H1 (cell line): ENCODE measurements around the gene KCNG3. TPM values are rescaled to one million over a fixed set of nuclear protein-coding genes. Genes with fewer than 3 reads are reported as not detected.

Source experiments
- GTF2F1 ChIP-seq: IDR thresholded peaks from 2 replicates; pipeline ENCODE4 v1.6.1; 2012; ENCODE audit warnings: low read depth, low read length, improper control_type of control experiment, borderline replicate concordance
- polyA plus RNA-seq, 7 experiments: library from polyadenylated mRNA; depleted of rRNA in 3 of 7; stranded (reverse) in 5 of 7; unstranded in 2 of 7; fragments of >200 nt in 5 of 7; fragments of 200-250 nt in 2 of 7; gene quantifications; 1 replicate in 5 of 7; 2 replicates in 1 of 7; 4 replicates in 1 of 7; pipeline versions ENCODE4 v1.2.1 to v1.2.3, GENCODE V29; 2011 to 2013; ENCODE audit warnings: missing spikeins in 2 of 7, mixed read lengths in 2 of 7
- total RNA-seq: library from RNA; stranded (reverse); fragmentation: NEBNext Ultra II Directional; extraction: Animal tissue kit (Norgen Biotek cat#: 25700); gene quantifications from 2 replicates; pipeline ENCODE4 v1.2.1, GENCODE V29; 2021

Gene KCNG3
- total and polyA plus RNA-seq, 2 of the 8 experiments (the other 6 are each of a cell fraction or from before 2014, with no cell fraction given): 8.1 to 21.3 TPM

DNA sequence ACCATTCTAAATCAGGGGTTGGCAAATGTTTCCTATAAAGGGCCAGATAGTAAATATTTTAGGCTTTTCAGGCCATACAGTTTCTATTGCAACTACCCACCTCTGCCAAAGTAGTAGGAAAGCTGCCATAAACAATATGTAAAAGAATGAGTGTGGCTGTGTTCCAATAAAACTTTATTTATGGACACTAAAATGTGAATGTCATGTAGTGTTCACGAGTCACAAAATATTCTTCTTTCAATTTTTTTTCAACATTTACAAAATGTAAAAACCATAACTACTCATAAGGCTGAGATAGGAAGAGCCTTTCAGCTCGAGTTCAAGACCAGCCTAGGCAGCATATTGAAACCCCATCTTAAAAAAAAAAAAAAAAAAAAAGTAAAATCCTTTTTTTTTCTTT is 13.4 kb downstream of the KCNG3 start (continued):
- no peak for TF ChIP-seq GTF2F1
